IPS-NIHi7 (cell line): Measurements from ENCODE around the gene ZNF69.
"Not testable (repeated sequence)": the region's sequence is repeated elsewhere in the genome, so short reads cannot be mapped to it uniquely, and the experiment has no call there.

Experiments
- DNase-seq: peaks from one replicate; pipeline ENCODE4 v3.0.0; 2012; ENCODE audit warnings: mixed read lengths; ENCODE audit errors: extremely low spot score

ZNF69 gene

GRCh38 chr19:11887611-11888531 lies at the start of gene ZNF69:
Gene ZNF69 (plus strand): TSS chr19:11887782. CDS start chr19:11887924, 142 bp downstream.
- peak; percentile 97 for DNase-seq

DNA sequence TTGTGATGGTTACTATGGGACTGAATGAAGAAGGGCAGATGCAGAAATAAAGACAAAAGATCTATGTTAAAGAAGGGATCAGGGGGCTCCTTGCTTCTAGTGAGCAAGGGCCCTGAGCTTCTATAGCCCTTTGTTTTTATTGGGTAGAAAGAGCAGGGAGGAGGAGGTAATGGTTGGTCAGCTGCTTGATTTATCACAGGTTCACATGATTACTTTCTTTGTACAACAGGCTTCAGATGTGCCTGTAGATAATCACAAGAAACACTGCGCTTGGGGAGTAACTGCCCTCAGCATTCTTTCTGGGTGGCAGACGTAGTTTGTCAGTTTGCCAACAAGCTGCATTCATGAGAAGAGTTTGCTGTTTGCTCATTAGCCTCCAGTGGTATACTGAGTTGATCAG lies 43.9 kb upstream of the ZNF69 start:
- no peak for DNase-seq

GRCh38 chr19:11847615-11848014 lies 40.0 kb upstream of the ZNF69 start:
- DNase-seq: peak; percentile 27

- DNase-seq: no peak
Observed at GRCh38 chr19:11848200-11848593, 39.4 kb upstream of the ZNF69 start.

DNA sequence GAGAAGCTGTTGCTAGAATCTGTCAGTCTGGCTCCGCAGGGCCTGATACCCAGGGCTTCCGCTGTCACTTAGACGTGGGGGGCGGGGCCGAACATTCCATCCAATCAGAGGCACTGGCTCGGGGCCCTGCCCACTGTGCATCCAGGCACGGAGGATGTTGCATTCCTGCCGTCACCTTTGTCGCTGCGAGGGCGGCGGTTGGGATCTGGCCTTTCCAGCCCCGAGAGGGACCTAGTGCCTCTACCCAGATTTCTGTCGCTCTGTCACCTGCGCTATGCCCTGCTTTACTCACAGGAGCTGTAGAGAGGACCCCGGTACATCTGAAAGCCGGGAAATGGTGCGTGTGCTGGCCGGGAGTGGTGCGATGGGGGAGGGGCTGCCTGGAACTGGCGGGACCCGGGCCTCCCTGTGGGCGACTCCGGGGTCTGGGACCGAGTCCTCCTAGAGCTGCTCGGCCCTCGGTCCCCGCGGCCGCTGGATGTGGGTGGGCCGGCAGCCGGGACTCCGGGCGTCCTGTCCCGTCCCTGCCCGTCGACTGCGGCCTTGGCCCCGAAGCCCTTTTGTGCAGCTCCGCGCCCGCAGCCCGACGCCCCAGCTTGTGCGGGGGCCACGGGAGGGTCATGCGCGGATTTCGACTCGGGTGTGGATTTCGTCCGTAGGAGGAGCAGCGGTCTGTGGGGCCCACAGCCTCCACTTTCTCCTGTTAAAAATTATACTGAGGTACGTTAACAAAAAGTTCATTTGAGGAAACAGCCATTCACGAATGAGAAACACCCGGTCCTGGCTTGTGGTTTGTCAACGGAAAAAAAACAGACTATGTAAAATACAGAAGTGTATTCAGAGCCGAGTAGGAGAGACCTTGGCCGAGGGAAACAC lies 38.8 kb upstream of the ZNF69 start, which contains the start of gene ZNF439:
Gene ZNF439 (plus strand): TSS at position 133 of the 876 bp plus-strand sequence. CDS start 142 bp downstream, at position 275.
- peak; percentile 83 for DNase-seq

- DNase-seq: not testable (repeated sequence)
Observed at GRCh38 chr19:11850289-11850688, 37.3 kb upstream of the ZNF69 start.

GRCh38 chr19:11853358-11853757 lies 34.2 kb upstream of the ZNF69 start:
- no peak for DNase-seq

- no peak for DNase-seq
Observed at GRCh38 chr19:11856596-11857250, 30.9 kb upstream of the ZNF69 start.

DNA sequence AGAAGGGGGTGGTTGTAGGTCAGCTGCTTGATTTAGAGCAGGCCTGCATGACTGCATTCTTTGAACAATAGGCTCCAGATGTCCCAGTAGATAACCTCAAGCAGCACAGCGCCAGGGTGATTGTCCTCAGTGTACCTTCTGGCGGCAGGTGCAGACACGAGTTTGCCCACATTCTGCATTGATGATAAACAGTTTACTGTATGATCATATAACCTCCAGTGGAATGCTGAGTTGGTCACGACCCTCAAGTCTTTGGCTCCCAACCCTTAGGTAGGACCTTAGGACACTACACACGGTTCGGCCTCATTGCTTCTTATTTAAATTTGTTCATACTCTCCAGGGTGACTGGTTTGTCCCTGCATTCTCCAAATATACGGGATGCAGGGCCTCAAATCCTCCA lies 26.9 kb upstream of the ZNF69 start:
- no peak for DNase-seq

GRCh38 chr19:11861301-11861700 lies 26.3 kb upstream of the ZNF69 start:
- DNase-seq: no peak

DNA sequence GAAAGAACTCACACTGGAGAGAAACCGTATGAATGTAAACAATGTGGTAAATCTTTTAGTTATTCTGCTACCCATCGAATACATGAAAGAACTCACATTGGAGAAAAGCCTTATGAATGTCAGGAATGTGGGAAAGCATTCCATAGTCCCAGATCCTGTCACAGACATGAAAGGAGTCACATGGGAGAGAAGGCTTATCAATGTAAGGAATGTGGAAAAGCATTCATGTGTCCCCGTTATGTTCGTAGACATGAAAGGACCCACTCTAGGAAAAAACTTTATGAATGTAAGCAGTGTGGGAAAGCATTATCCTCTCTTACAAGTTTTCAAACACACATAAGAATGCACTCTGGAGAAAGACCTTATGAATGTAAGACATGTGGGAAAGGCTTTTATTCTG lies 19.8 kb upstream of the ZNF69 start:
- not testable (repeated sequence) for DNase-seq

- no peak for DNase-seq
Observed at GRCh38 chr19:11868188-11868587, 19.4 kb upstream of the ZNF69 start.

- DNase-seq: no peak
Observed at GRCh38 chr19:11872624-11873023, 15.0 kb upstream of the ZNF69 start.

GRCh38 chr19:11873762-11874161 lies 13.8 kb upstream of the ZNF69 start:
- no peak for DNase-seq

DNA sequence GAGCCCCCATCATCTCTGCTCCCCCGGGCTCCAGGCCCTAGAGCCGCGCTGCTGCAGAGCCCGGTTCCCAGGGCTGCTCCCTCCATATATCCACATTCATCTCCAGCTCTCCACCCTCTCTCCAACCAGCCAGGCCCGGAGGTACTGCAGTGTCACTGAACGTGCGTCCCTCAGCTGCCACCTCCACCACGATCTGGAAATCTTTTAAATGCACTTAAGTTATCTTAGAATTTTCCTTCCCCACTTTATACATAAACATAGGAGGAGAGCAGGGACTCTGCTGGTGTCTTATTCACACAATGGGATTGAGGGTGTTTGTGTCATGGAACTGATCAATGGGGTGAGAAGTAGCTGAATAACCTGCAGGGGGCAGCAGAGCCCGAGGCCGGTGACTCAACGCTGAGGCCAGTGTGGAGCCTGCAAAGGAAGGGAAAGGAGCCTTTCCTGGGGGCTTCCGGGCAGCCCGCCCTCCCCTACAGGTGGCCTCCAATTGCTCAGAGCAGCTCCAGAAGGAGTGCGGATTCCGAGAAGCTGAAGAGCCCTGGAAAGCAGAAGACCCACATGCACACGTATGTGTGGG lies 7.8 kb upstream of the ZNF69 start:
- DNase-seq: peak; percentile 45

DNA sequence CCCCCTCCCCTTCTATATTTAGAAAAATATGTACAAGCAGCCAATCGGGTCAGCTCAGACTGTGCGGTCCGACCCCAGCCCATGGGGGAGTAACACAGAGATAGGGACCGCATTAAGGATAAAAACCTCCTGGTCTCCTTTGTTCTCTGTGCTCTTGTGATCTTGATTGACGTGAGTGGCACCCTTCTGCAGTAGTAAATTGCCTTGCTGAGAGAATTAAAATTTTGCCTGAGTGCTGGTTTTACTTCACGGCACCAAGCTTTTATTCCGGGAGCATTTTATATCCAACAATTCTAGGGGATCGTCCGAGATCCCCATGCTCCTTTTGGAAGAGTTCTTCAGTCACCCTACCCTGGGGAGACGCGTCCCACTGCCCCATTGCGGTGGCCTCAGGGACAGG lies 7.0 kb upstream of the ZNF69 start:
- DNase-seq: no peak

- DNase-seq: peak; percentile 84
Observed at GRCh38 chr19:11881151-11881800, 6.3 kb upstream of the ZNF69 start.

- no peak for DNase-seq
Observed at GRCh38 chr19:11882606-11883005, 5.0 kb upstream of the ZNF69 start.

GRCh38 chr19:11887234-11887610 lies 360 bp upstream of the ZNF69 start:
- peak; percentile 17 for DNase-seq

- not testable (repeated sequence) for DNase-seq
Observed at GRCh38 chr19:11889901-11890300, 2.3 kb downstream of the ZNF69 start.

DNA sequence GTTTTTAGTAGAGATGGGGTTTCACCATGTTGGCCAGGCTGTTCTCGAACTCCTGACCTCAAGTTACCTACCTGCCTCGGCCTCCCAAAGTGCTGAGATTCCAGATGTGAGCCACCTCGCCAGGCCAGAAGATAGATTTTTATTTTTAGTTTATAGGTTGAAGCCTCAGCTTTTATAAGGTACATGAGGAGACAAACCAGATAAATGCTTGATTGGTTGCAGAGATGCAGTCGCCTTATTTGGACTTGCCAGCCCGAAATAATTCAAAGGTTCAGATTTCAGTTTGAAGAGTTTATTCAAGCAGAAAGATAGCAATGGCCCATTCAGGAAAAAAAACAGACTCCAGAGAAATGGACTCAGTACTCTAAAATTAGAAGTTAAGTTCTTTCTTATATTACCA lies 3.1 kb downstream of the ZNF69 start:
- no peak for DNase-seq
